H1 (cell line): Measurements from ENCODE around the gene GSK3B. TPM values are rescaled to one million over a fixed set of nuclear protein-coding genes. Genes with fewer than 3 reads are reported as not detected.

Experiments used
- CTCF ChIA-PET: fragments of 300-600 bp; sonication (Branson Sonifier 250); formaldehyde crosslinking; loops from one replicate; lab custom pipeline; 2021; ENCODE audit not compliant: partially characterized antibody; lab: Charles Lee
- POLR2A ChIA-PET: fragments of 300-600 bp; sonication (Branson Sonifier 250); formaldehyde crosslinking; loops from one replicate; lab custom pipeline; 2021; ENCODE audit warnings: inconsistent platforms; ENCODE audit not compliant: partially characterized antibody; lab: Charles Lee
- DNase-seq, 2 experiments: peaks; one replicate each; pipeline versions ENCODE4 v3.0.0 to v3.0.0-alpha.2; 2010 to 2022; ENCODE audit warnings: low spot score in 2 of 2, low read depth in 1 of 2, mixed read lengths in 1 of 2
- FAIRE-seq: peaks from 2 replicates; lab custom pipeline; 2011; peaks lifted over from hg19 to GRCh38; lab: Jason Lieb, UNC
- H2AFZ ChIP-seq: 2 replicates; pipeline ENCODE4 v1.8.1; 2012; ENCODE audit warnings: low read length, inconsistent platforms
- H2AK5ac ChIP-seq: 2 replicates; pipeline ENCODE4 v1.6.1; 2013; ENCODE audit warnings: low read depth, low read length
- H2BK120ac ChIP-seq: replicated peaks from 2 replicates; pipeline ENCODE3; 2013; ENCODE audit warnings: low read depth, low read length, inconsistent platforms
- H2BK12ac ChIP-seq: 2 replicates; pipeline ENCODE4 v1.6.1; 2013; ENCODE audit warnings: low read depth, low read length
- H2BK15ac ChIP-seq: 2 replicates; pipeline ENCODE4 v1.6.1; 2013; ENCODE audit warnings: low read length
- H2BK20ac ChIP-seq: 2 replicates; pipeline ENCODE4 v1.6.1; 2013; ENCODE audit warnings: low read length
- H2BK5ac ChIP-seq: 2 replicates; pipeline ENCODE4 v1.6.1; 2013; ENCODE audit warnings: low read depth, low read length
- H3K14ac ChIP-seq: 2 replicates; pipeline ENCODE4 v1.6.1; 2013; ENCODE audit warnings: inconsistent platforms; ENCODE audit not compliant: insufficient read length
- H3K18ac ChIP-seq: 2 replicates; pipeline ENCODE4 v1.6.1; 2013; ENCODE audit warnings: low read length; ENCODE audit errors: extremely low read depth
- H3K23ac ChIP-seq: 2 replicates; pipeline ENCODE4 v1.6.1; 2013; ENCODE audit warnings: inconsistent platforms; ENCODE audit not compliant: insufficient read length
- H3K23me2 ChIP-seq: 2 replicates; pipeline ENCODE4 v1.6.1; 2013; ENCODE audit warnings: low read depth, low read length
- H3K27ac ChIP-seq: 2 replicates; pipeline ENCODE4 v1.6.1; 2011; ENCODE audit warnings: low read depth, low read length, inconsistent platforms
- H3K27me3 ChIP-seq, 4 experiments: replicated peaks in 1 of 4; 1 replicate in 1 of 4; 2 replicates in 3 of 4; pipeline versions ENCODE4 v1.6.1 to v1.8.1; 2011 to 2013; ENCODE audit warnings: low read length in 3 of 4, mild to moderate bottlenecking in 3 of 4, inconsistent platforms in 2 of 4, mixed read lengths in 2 of 4, moderate library complexity in 1 of 4; ENCODE audit not compliant: control insufficient read depth in 3 of 4, insufficient read depth in 3 of 4; ENCODE audit errors: extremely low read depth in 1 of 4
- H3K36me3 ChIP-seq, 4 experiments: 2 replicates each; pipeline versions ENCODE4 v1.6.1 to v1.8.1; 2011 to 2013; ENCODE audit warnings: mild to moderate bottlenecking in 4 of 4, low read length in 3 of 4, moderate library complexity in 2 of 4, control low read depth in 1 of 4, inconsistent platforms in 1 of 4; ENCODE audit not compliant: insufficient read depth in 4 of 4, control insufficient read depth in 2 of 4
- H3K4ac ChIP-seq: replicated peaks from 2 replicates; pipeline ENCODE3; 2013; ENCODE audit warnings: low read length, low read depth, mixed read lengths, inconsistent platforms; ENCODE audit not compliant: insufficient read length
- H3K4me1 ChIP-seq, 4 experiments: replicated peaks in 1 of 4; 1 replicate in 1 of 4; 2 replicates in 3 of 4; pipeline versions ENCODE4 v1.6.1 to v1.8.1; 2011 to 2013; ENCODE audit warnings: low read length in 3 of 4, inconsistent platforms in 2 of 4, mixed read lengths in 1 of 4; ENCODE audit not compliant: insufficient read depth in 4 of 4, control insufficient read depth in 3 of 4
- H3K4me2 ChIP-seq, 2 experiments: 2 replicates each; pipeline versions ENCODE4 v1.6.1 to v1.8.1; 2011 to 2013; ENCODE audit warnings: low read depth in 2 of 2, low read length in 2 of 2, control low read depth in 1 of 2, inconsistent platforms in 1 of 2, mild to moderate bottlenecking in 1 of 2; ENCODE audit not compliant: insufficient read depth in 1 of 2
- H3K4me3 ChIP-seq, 4 experiments: fragments of 200-600, 300-600 bp in 1 of 4; sonication (generic), shearing (Covaris generic), sonication (Bioruptor Twin) in 1 of 4; 2 replicates each; pipeline versions ENCODE4 v1.5.1 to v1.8.1; 2011 to 2016; ENCODE audit warnings: low read length in 4 of 4, low read depth in 3 of 4, control low read depth in 2 of 4, inconsistent platforms in 2 of 4, mild to moderate bottlenecking in 2 of 4, mixed read lengths in 1 of 4, moderate library complexity in 1 of 4; ENCODE audit not compliant: insufficient read depth in 2 of 4; ENCODE audit errors: extremely low read depth in 1 of 4
- H3K56ac ChIP-seq: replicated peaks from 2 replicates; pipeline ENCODE3; 2013; ENCODE audit warnings: low read depth, mild to moderate bottlenecking, mixed read lengths, low read length, inconsistent platforms; ENCODE audit not compliant: insufficient read length
- H3K79me1 ChIP-seq: 2 replicates; pipeline ENCODE4 v1.6.1; 2013; ENCODE audit warnings: low read depth, low read length, control low read depth
- H3K79me2 ChIP-seq, 2 experiments: 2 replicates each; pipeline versions ENCODE4 v1.6.1 to v1.8.1; 2012 to 2013; ENCODE audit warnings: low read length in 2 of 2, mild to moderate bottlenecking in 2 of 2, inconsistent platforms in 1 of 2; ENCODE audit not compliant: insufficient read depth in 2 of 2, control insufficient read depth in 1 of 2
- H3K9ac ChIP-seq, 4 experiments: replicated peaks in 1 of 4; 1 replicate in 1 of 4; 2 replicates in 3 of 4; pipeline versions ENCODE4 v1.6.1 to v1.8.1; 2011 to 2013; ENCODE audit warnings: low read depth in 3 of 4, low read length in 3 of 4, control low read depth in 2 of 4, mild to moderate bottlenecking in 2 of 4, moderate library complexity in 2 of 4, inconsistent platforms in 1 of 4; ENCODE audit errors: extremely low read depth in 1 of 4
- H3K9me3 ChIP-seq, 2 experiments: 2 replicates each; pipeline versions ENCODE4 v1.6.1 to v1.8.1; 2012 to 2013; ENCODE audit warnings: mild to moderate bottlenecking in 2 of 2, moderate library complexity in 2 of 2, control low read depth in 1 of 2, inconsistent platforms in 1 of 2, low read depth in 1 of 2, low read length in 1 of 2, mixed read lengths in 1 of 2; ENCODE audit not compliant: insufficient read depth in 2 of 2
- H4K20me1 ChIP-seq, 2 experiments: replicated peaks in 1 of 2; 2 replicates each; pipeline versions ENCODE3 to v1.8.1; 2011 to 2013; ENCODE audit warnings: inconsistent platforms in 2 of 2, low read length in 2 of 2, mild to moderate bottlenecking in 1 of 2; ENCODE audit not compliant: insufficient read depth in 2 of 2, control insufficient read depth in 1 of 2
- H4K5ac ChIP-seq: 2 replicates; pipeline ENCODE4 v1.6.1; 2013; ENCODE audit warnings: low read length, low read depth, mixed read lengths, inconsistent platforms; ENCODE audit not compliant: insufficient read length
- H4K8ac ChIP-seq: 2 replicates; pipeline ENCODE4 v1.8.0; 2013; ENCODE audit warnings: mild to moderate bottlenecking, moderate library complexity, low read length, inconsistent platforms; ENCODE audit not compliant: insufficient read depth; ENCODE audit errors: extremely low read depth
- H4K91ac ChIP-seq: replicated peaks from 2 replicates; pipeline ENCODE3; 2013; ENCODE audit warnings: low read length, mixed read lengths, inconsistent platforms; ENCODE audit not compliant: insufficient read length
- CBX8 ChIP-seq: fragments of 300-800, 300-1000 bp; sonication (generic); IDR thresholded peaks from 2 replicates; pipeline ENCODE4 v1.7.1; 2016; ENCODE audit warnings: low read depth, low read length, borderline replicate concordance
- CREB1 ChIP-seq: IDR thresholded peaks from 2 replicates; pipeline ENCODE4 v1.6.1; 2012; ENCODE audit warnings: inconsistent platforms
- CTBP2 ChIP-seq: IDR thresholded peaks from 2 replicates; pipeline ENCODE4 v1.7.0; 2011; ENCODE audit warnings: borderline replicate concordance, mild to moderate bottlenecking, moderate library complexity, mixed read lengths, low read length; ENCODE audit not compliant: insufficient read depth, insufficient read length
- EGR1 ChIP-seq: IDR thresholded peaks from 2 replicates; pipeline ENCODE4 v1.6.1; 2011; ENCODE audit warnings: low read depth, low read length, borderline replicate concordance
- JUN ChIP-seq: IDR thresholded peaks from 2 replicates; pipeline ENCODE4 v1.6.1; 2011; ENCODE audit warnings: low read depth, mild to moderate bottlenecking, improper control_type of control experiment, low read length
- JUND ChIP-seq: IDR thresholded peaks from 2 replicates; pipeline ENCODE4 v1.6.1; 2011; ENCODE audit warnings: mild to moderate bottlenecking, improper control_type of control experiment, low read length
- KDM4A ChIP-seq: IDR thresholded peaks from one replicate; pipeline ENCODE4 v1.7.1; 2012; ENCODE audit warnings: low read depth, mild to moderate bottlenecking, moderate library complexity, low read length, inconsistent platforms; ENCODE audit not compliant: severe bottlenecking
- MAFK ChIP-seq: IDR thresholded peaks from 2 replicates; pipeline ENCODE4 v1.6.1; 2012; ENCODE audit warnings: low read depth, mild to moderate bottlenecking, improper control_type of control experiment, low read length
- NRF1 ChIP-seq: IDR thresholded peaks from 2 replicates; pipeline ENCODE4 v1.6.1; 2011; ENCODE audit warnings: mild to moderate bottlenecking, low read depth, low read length, improper control_type of control experiment
- PHF8 ChIP-seq: fragments of 200-600 bp; sonication (generic); conservative IDR thresholded peaks from 2 replicates; pipeline ENCODE4 v1.7.1; 2012; ENCODE audit warnings: low read depth, mild to moderate bottlenecking, inconsistent platforms, low read length, moderate library complexity
- POLR2A ChIP-seq, 2 experiments: IDR thresholded peaks; 1 replicate in 1 of 2; 2 replicates in 1 of 2; pipeline ENCODE4 v1.6.1; 2011; ENCODE audit warnings: low read depth in 2 of 2, low read length in 2 of 2, mild to moderate bottlenecking in 2 of 2; ENCODE audit errors: control extremely low read depth in 1 of 2
- SP2 ChIP-seq: IDR thresholded peaks from 2 replicates; pipeline ENCODE4 v1.6.1; 2012; ENCODE audit warnings: mild to moderate bottlenecking, low read length, inconsistent platforms
- TAF7 ChIP-seq: optimal IDR thresholded peaks from 2 replicates; pipeline ENCODE3; 2011; ENCODE audit warnings: low read depth, mild to moderate bottlenecking, inconsistent platforms, low read length, moderate library complexity, borderline replicate concordance
- TCF12 ChIP-seq: IDR thresholded peaks from 2 replicates; pipeline ENCODE4 v1.6.1; 2011; ENCODE audit warnings: low read depth, mild to moderate bottlenecking, low read length
- ZNF274 ChIP-seq: IDR thresholded peaks from 2 replicates; pipeline ENCODE4 v1.7.0; 2012; ENCODE audit warnings: low read length, borderline replicate concordance; ENCODE audit errors: extremely low read depth
- WGBS, 2 experiments: shearing (Covaris generic) in 1 of 2; methylation state at CpG; one replicate each; pipeline versions ENCODE4 v1.1.6 to v1.1.7; 2013 to 2015; ENCODE audit warnings: low lambda C conversion rate in 2 of 2, mixed read lengths in 2 of 2, inconsistent platforms in 1 of 2, low coverage in 1 of 2, missing lambda C conversion rate in 1 of 2; ENCODE audit not compliant: insufficient replicate concordance in 2 of 2, insufficient coverage in 1 of 2, insufficient read length in 1 of 2; ENCODE audit errors: extremely low coverage in 1 of 2, missing lambda C conversion rate in 1 of 2; 5-methylcytosine and 5-hydroxymethylcytosine counted together
- polyA plus RNA-seq, 7 experiments: library from polyadenylated mRNA; depleted of rRNA in 3 of 7; stranded (reverse) in 5 of 7; unstranded in 2 of 7; fragments of >200 nt in 5 of 7; fragments of 200-250 nt in 2 of 7; gene quantifications; 1 replicate in 5 of 7; 2 replicates in 1 of 7; 4 replicates in 1 of 7; pipeline versions ENCODE4 v1.2.1 to v1.2.3, GENCODE V29; 2011 to 2013; ENCODE audit warnings: missing spikeins in 2 of 7, mixed read lengths in 2 of 7
- total RNA-seq: library from RNA; stranded (reverse); fragmentation: NEBNext Ultra II Directional; extraction: Animal tissue kit (Norgen Biotek cat#: 25700); gene quantifications from 2 replicates; pipeline ENCODE4 v1.2.1, GENCODE V29; 2021
- TF ChIP-seq, protein P1 (sequence below): IDR thresholded peaks from 2 replicates; pipeline ENCODE4 v1.6.1; 2012; ENCODE audit warnings: inconsistent platforms

The GSK3B gene
- total and polyA plus RNA-seq, 2 of the 8 experiments (the other 6 are each of a cell fraction or from before 2014, with no cell fraction given): 24.2 to 50.7 TPM

GRCh38 chr3:119872773-119873172 is 221.5 kb downstream of the GSK3B start:
- TF ChIP-seq PHF8 (no peak), TAF7 (no peak), POLR2A (IDR thresholded peaks at IDR 0.05; ENCODE audit: control extremely low read depth in 1 of 2, low read depth in 2 of 2, low read length in 2 of 2) (no peak), NRF1 (no peak), JUN (no peak), JUND (no peak), CBX8 (no peak), MAFK (no peak), ZNF274 (no peak), TCF12 (no peak), KDM4A (no peak), CTBP2 (no peak), EGR1 (no peak), SP2 (no peak), CREB1 (no peak)
- TF ChIP-seq, protein P1, sequence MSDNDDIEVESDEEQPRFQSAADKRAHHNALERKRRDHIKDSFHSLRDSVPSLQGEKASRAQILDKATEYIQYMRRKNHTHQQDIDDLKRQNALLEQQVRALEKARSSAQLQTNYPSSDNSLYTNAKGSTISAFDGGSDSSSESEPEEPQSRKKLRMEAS: no peak
- no peaks in the 10 kb centered on the region; a peak in 1 of 8 replicates for H3K36me3 ChIP-seq
- no peaks in the 10 kb centered on the region for H3K27me3 ChIP-seq
- 93% methylated on average over 2 of the region's 2 CpGs; no CpG with 5 or more reads in 1 of the 2 experiments for WGBS, 2 experiments
- H3K9me3 ChIP-seq: no peaks in the 10 kb centered on the region
- H2AFZ ChIP-seq: no peak overlapping the region
- H2BK20ac ChIP-seq: no peak overlapping the region
- H3K79me2 ChIP-seq: no peaks in the 10 kb centered on the region
- H3K27ac ChIP-seq: no peak overlapping the region
- FAIRE-seq (no peak), DNase-seq (no peak)
- H3K56ac ChIP-seq: no peak overlapping the region
- no peaks in the 10 kb centered on the region for H4K20me1 ChIP-seq
- H4K8ac ChIP-seq: no peak overlapping the region
- CTCF ChIA-PET: no interaction called here
- no peak overlapping the region for H3K4me3 ChIP-seq
- no peak overlapping the region for H4K5ac ChIP-seq
- H2BK15ac ChIP-seq: no peak overlapping the region
- H3K18ac ChIP-seq: no peak overlapping the region
- H3K4me1 ChIP-seq: peaks cover 0 to 3% (median 1%) of the 10 kb centered on the region in 4 experiments; a peak in 2 of 7 replicates
- no peaks in the 10 kb centered on the region for H3K79me1 ChIP-seq
- H3K14ac ChIP-seq: no peak overlapping the region
- H2BK12ac ChIP-seq: no peak overlapping the region
- no peak overlapping the region for H3K23ac ChIP-seq
- H2BK120ac ChIP-seq: no peak overlapping the region
- no peak overlapping the region for H2AK5ac ChIP-seq
- POLR2A ChIA-PET: no interaction called here
- no peak overlapping the region for H3K9ac ChIP-seq
- H3K4me2 ChIP-seq: no peak overlapping the region
- H3K23me2 ChIP-seq: no peaks in the 10 kb centered on the region
- no peak overlapping the region for H4K91ac ChIP-seq
- H3K4ac ChIP-seq: no peak overlapping the region
- no peak overlapping the region for H2BK5ac ChIP-seq
